Prostate gland (tissue), 2 donors: ENCODE measurements around the gene KNL1.

ENCODE experiments used
- POLR2A ChIP-seq: fragments of 450-650 bp; IDR thresholded peaks from one replicate; pipeline ENCODE4 v1.6.1; 2016; ENCODE audit warnings: antibody characterized with exemption, mild to moderate bottlenecking
- POLR2AphosphoS5 ChIP-seq: sonication (generic); formaldehyde crosslinking; IDR thresholded peaks from one replicate; pipeline ENCODE4 v1.6.1; 2017; ENCODE audit warnings: antibody characterized with exemption
- TF ChIP-seq, protein P1 (sequence below), 4 experiments: fragments of 200-600 bp in 2 of 4; fragments of 450-650 bp in 2 of 4; sonication (generic) in 2 of 4; IDR thresholded peaks; 1 replicate in 3 of 4; 2 replicates in 1 of 4; pipeline ENCODE4 v1.5.1; 2016 to 2019; ENCODE audit warnings: antibody characterized with exemption in 4 of 4, mild to moderate bottlenecking in 2 of 4, moderate library complexity in 2 of 4

DNA sequence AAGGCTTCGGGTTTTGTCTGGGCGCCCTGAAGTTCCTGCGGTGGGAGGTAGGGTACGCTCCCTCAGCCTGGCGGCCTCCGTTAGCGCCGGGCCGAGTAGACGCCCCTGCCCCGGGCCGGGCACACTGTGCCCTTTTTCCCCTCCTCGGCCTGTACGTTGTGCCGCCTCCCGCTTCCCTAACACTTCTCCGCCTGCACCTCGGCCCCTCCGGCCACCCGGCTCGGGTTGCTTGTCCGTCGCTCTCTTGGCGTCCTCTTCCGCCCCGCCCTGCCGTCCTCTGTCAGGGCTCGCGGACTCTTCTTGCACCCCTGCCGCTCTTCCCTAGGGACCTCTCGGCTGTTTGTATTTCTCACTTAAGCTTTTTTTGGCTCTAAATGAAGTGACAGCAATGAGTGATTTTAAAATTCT is 384 bp downstream of the KNL1 start:
- TF ChIP-seq, protein P1, sequence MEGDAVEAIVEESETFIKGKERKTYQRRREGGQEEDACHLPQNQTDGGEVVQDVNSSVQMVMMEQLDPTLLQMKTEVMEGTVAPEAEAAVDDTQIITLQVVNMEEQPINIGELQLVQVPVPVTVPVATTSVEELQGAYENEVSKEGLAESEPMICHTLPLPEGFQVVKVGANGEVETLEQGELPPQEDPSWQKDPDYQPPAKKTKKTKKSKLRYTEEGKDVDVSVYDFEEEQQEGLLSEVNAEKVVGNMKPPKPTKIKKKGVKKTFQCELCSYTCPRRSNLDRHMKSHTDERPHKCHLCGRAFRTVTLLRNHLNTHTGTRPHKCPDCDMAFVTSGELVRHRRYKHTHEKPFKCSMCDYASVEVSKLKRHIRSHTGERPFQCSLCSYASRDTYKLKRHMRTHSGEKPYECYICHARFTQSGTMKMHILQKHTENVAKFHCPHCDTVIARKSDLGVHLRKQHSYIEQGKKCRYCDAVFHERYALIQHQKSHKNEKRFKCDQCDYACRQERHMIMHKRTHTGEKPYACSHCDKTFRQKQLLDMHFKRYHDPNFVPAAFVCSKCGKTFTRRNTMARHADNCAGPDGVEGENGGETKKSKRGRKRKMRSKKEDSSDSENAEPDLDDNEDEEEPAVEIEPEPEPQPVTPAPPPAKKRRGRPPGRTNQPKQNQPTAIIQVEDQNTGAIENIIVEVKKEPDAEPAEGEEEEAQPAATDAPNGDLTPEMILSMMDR (IDR thresholded peaks at IDR 0.05): no peak
- TF ChIP-seq POLR2A (no peak), POLR2AphosphoS5 (no peak)
